ENCODE data around the gene BMP2K. TPM values are rescaled to one million over a fixed set of nuclear protein-coding genes. Genes with fewer than 3 reads are reported as not detected.

Gene BMP2K
- total and polyA plus RNA-seq, 2 of the 8 experiments (the other 6 are each of a cell fraction or from before 2014, with no cell fraction given): 15.6 to 24.1 TPM

- no peak overlapping the region for H4K5ac ChIP-seq (ENCODE audit: insufficient read length, low read depth, low read length)
- FAIRE-seq (no peak), DNase-seq (ENCODE audit: low read depth in 1 of 2, low spot score in 2 of 2) (no peak)
- no peaks in the 10 kb centered on the region for H3K4me1 ChIP-seq (replicated peaks in 1 of 4; ENCODE audit: control insufficient read depth in 3 of 4, insufficient read depth in 4 of 4, low read length in 3 of 4)
- 98% methylated on average over 2 of the region's 2 CpGs; no CpG with 5 or more reads in 1 of the 2 experiments for WGBS, 2 experiments (ENCODE audit: extremely low coverage in 1 of 2, insufficient coverage in 1 of 2, insufficient read length in 1 of 2, insufficient replicate concordance in 2 of 2, low coverage in 1 of 2, low lambda C conversion rate in 2 of 2, missing lambda C conversion rate in 1 of 2)
- H3K23ac ChIP-seq (ENCODE audit: insufficient read length): no peak overlapping the region
- no peak overlapping the region for H3K4me3 ChIP-seq (ENCODE audit: extremely low read depth in 1 of 4, insufficient read depth in 2 of 4, low read depth in 3 of 4, low read length in 4 of 4)
- no peak overlapping the region for H4K8ac ChIP-seq (ENCODE audit: extremely low read depth, insufficient read depth, low read length)
- no peak overlapping the region for H3K27ac ChIP-seq (ENCODE audit: low read depth, low read length)
- H3K4ac ChIP-seq (replicated peaks; ENCODE audit: insufficient read length, low read depth, low read length): no peak overlapping the region
- ChIA-PET POLR2A (ENCODE audit: partially characterized antibody) (no interaction called here), CTCF (ENCODE audit: partially characterized antibody) (interaction anchor here (0.9 kb wide), 1 partner anchor 72 kb away, joined by 4 read pairs; no protein-coding TSS in a partner anchor)
- no peaks in the 10 kb centered on the region for H3K23me2 ChIP-seq (ENCODE audit: low read depth, low read length)
- H2AK5ac ChIP-seq (ENCODE audit: low read depth, low read length): no peak overlapping the region
- H3K27me3 ChIP-seq (replicated peaks in 1 of 4; ENCODE audit: control insufficient read depth in 3 of 4, extremely low read depth in 1 of 4, insufficient read depth in 3 of 4, low read length in 3 of 4): no peaks in the 10 kb centered on the region
- H2AFZ ChIP-seq (ENCODE audit: low read length): peak overlapping the region; percentile 55; the same call in 1 of the 2 replicates
- no peak overlapping the region for H2BK15ac ChIP-seq (ENCODE audit: low read length)
- H3K18ac ChIP-seq (ENCODE audit: extremely low read depth, low read length): no peak overlapping the region
- no peak overlapping the region for H2BK12ac ChIP-seq (ENCODE audit: low read depth, low read length)
- H3K9ac ChIP-seq (replicated peaks in 1 of 4; ENCODE audit: extremely low read depth in 1 of 4, low read depth in 3 of 4, low read length in 3 of 4): no peak overlapping the region
- H3K9me3 ChIP-seq (ENCODE audit: insufficient read depth in 2 of 2, low read depth in 1 of 2, low read length in 1 of 2): no peaks in the 10 kb centered on the region
- no peaks in the 10 kb centered on the region for H3K79me2 ChIP-seq (ENCODE audit: control insufficient read depth in 1 of 2, insufficient read depth in 2 of 2, low read length in 2 of 2)
- no peak overlapping the region for H3K14ac ChIP-seq (ENCODE audit: insufficient read length)
- no peak overlapping the region for H3K56ac ChIP-seq (replicated peaks; ENCODE audit: insufficient read length, low read depth, low read length)
- no peaks in the 10 kb centered on the region for H4K20me1 ChIP-seq (replicated peaks in 1 of 2; ENCODE audit: control insufficient read depth in 1 of 2, insufficient read depth in 2 of 2, low read length in 2 of 2)
- no peaks in the 10 kb centered on the region for H3K36me3 ChIP-seq (ENCODE audit: control insufficient read depth in 2 of 4, insufficient read depth in 4 of 4, low read length in 3 of 4)
- H2BK20ac ChIP-seq (ENCODE audit: low read length): no peak overlapping the region
- no peak overlapping the region for H2BK120ac ChIP-seq (replicated peaks; ENCODE audit: low read depth, low read length)
- H4K91ac ChIP-seq (replicated peaks; ENCODE audit: insufficient read length, low read length): no peak overlapping the region
- no peak overlapping the region for H3K4me2 ChIP-seq (ENCODE audit: insufficient read depth in 1 of 2, low read depth in 2 of 2, low read length in 2 of 2)
- no peak overlapping the region for H2BK5ac ChIP-seq (ENCODE audit: low read depth, low read length)
- H3K79me1 ChIP-seq (ENCODE audit: low read depth, low read length): no peaks in the 10 kb centered on the region
- TF ChIP-seq MAX (IDR thresholded peaks at IDR 0.05) (no peak), E2F6 (IDR thresholded peaks at IDR 0.05) (no peak), SUZ12 (IDR thresholded peaks at IDR 0.05; ENCODE audit: low read length) (no peak), SP1 (IDR thresholded peaks at IDR 0.05; ENCODE audit: low read depth, low read length) (no peak)
Measured at GRCh38 chr4:78742300-78742699, 33.9 kb upstream of the BMP2K start.
